Breast epithelium (tissue), 4 donors: Measurements from ENCODE around the gene FAM228B. TPM values are rescaled to one million over a fixed set of nuclear protein-coding genes. Genes with fewer than 3 reads are reported as not detected.
A peak's percentile ranks its signal among the peaks of the same experiment; 100 is the strongest.

Experiments used
- DNase-seq, 2 donors: peaks; one replicate each; pipeline ENCODE4 v3.0.0-alpha.2; 2019; ENCODE audit warnings: low spot score in 2 of 2
- H3K27ac ChIP-seq, 2 donors: fragments of 200-600 bp; sonication (generic) in 1 of 2; one replicate each; pipeline ENCODE4 v1.5.1; 2016 to 2019; ENCODE audit warnings: mild to moderate bottlenecking in 1 of 2
- H3K27me3 ChIP-seq, 2 donors: fragments of 200-600 bp; sonication (generic) in 1 of 2; one replicate each; pipeline versions ENCODE4 v1.5.1 to v1.6.0; 2017 to 2019; ENCODE audit warnings: control low read depth in 1 of 2, mild to moderate bottlenecking in 1 of 2
- H3K36me3 ChIP-seq: fragments of 200-600 bp; one replicate; pipeline ENCODE4 v1.5.1; 2019
- H3K4me1 ChIP-seq, 2 donors: fragments of 200-600 bp; sonication (generic); one replicate each; pipeline ENCODE4 v1.5.1; 2016 to 2019; ENCODE audit warnings: control low read depth in 1 of 2
- H3K4me3 ChIP-seq, 3 donors: fragments of 200-600 bp; sonication (generic); 1 replicate in 2 of 3; 2 replicates in 1 of 3; pipeline ENCODE4 v1.5.1; 2016 to 2019; ENCODE audit warnings: mild to moderate bottlenecking in 3 of 3, moderate library complexity in 2 of 3
- H3K9me3 ChIP-seq, 2 donors: fragments of 200-600 bp; sonication (generic) in 1 of 2; one replicate each; pipeline ENCODE4 v1.5.1; 2016 to 2019; ENCODE audit warnings: control low read depth in 1 of 2
- CTCF ChIP-seq, 3 donors: fragments of 450-650 bp; IDR thresholded peaks; one replicate each; pipeline ENCODE4 v1.5.1; 2016 to 2017; ENCODE audit warnings: antibody characterized with exemption in 3 of 3, mild to moderate bottlenecking in 3 of 3, moderate library complexity in 3 of 3
- POLR2A ChIP-seq: fragments of 450-650 bp; IDR thresholded peaks from one replicate; pipeline ENCODE4 v1.6.1; 2016; ENCODE audit warnings: antibody characterized with exemption, mild to moderate bottlenecking, moderate library complexity
- POLR2AphosphoS5 ChIP-seq, 3 donors: sonication (generic); formaldehyde crosslinking; IDR thresholded peaks; one replicate each; pipeline ENCODE4 v1.6.1; 2017; ENCODE audit warnings: antibody characterized with exemption in 3 of 3
- intact Hi-C: fragments of 100-400 bp; cut with DNase I; formaldehyde crosslinking; loops from one replicate; pipeline ENCODE4 v1.15.1; 2023; ENCODE audit warnings: low total_unique reads
- total RNA-seq, 3 donors: library from RNA; depleted of rRNA; stranded (reverse); fragments of >200 nt; gene quantifications; one replicate each; pipeline ENCODE4 v1.1.0, GENCODE V29; 2016

FAM228B gene
- 10 to 100 TPM; 23.7 to 46.2 (median 30.9) TPM for total RNA-seq

- Histone ChIP-seq H3K4me3 (peak within 1 kb of the TSS; percentile 63 to 87 (median 81)), H3K27me3 (no peaks in the 10 kb centered on the region), H3K27ac (peak within 1 kb of the TSS; percentile 96 to 97), H3K9me3 (no peaks in the 10 kb centered on the region), H3K4me1 (no peaks in the 10 kb centered on the region), H3K36me3 (no peaks in the 10 kb centered on the region)
- DNase-seq, result peak; percentile 81 to 87
- TF ChIP-seq CTCF (IDR thresholded peaks at IDR 0.05), result no peak
- peak; percentile 52 to 80 (median 73) for TF ChIP-seq POLR2AphosphoS5 (IDR thresholded peaks at IDR 0.05)
- intact Hi-C loops, result no loop called here
Measured at GRCh38 chr2:24123195-24123921, at the start of gene FAM228B, which contains the start of gene PFN4. Gene FAM228B, plus strand, starts transcription at chr2:24123469. Its CDS starts 893 bp downstream, at chr2:24124362. Gene PFN4, minus strand, starts transcription at chr2:24123334. Its CDS starts 799 bp downstream, at chr2:24122535.

GRCh38 chr2:24073816-24074215, 49.5 kb upstream of the FAM228B start:
- Histone ChIP-seq H3K4me3 (no peak overlapping the region), H3K27ac (no peak overlapping the region), H3K4me1 (no peaks in the 10 kb centered on the region), H3K36me3 (no peaks in the 10 kb centered on the region), H3K9me3 (no peaks in the 10 kb centered on the region), H3K27me3 (no peaks in the 10 kb centered on the region)
- no peak for DNase-seq
- no peak for TF ChIP-seq POLR2AphosphoS5 (IDR thresholded peaks at IDR 0.05)
- TF ChIP-seq CTCF (IDR thresholded peaks at IDR 0.05), result no peak
- no peak for TF ChIP-seq POLR2A
- intact Hi-C loops, result no loop called here

GRCh38 chr2:24075259-24075658, 48.0 kb upstream of the FAM228B start:
- no peaks in the 10 kb centered on the region for H3K36me3 ChIP-seq
- H3K27ac ChIP-seq, result peak overlapping the region in 1 of 2 donors; percentile 97
- no peak for DNase-seq
- peak overlapping the region; percentile 74 to 90 (median 89) for H3K4me3 ChIP-seq
- TF ChIP-seq CTCF (IDR thresholded peaks at IDR 0.05) (no peak), POLR2AphosphoS5 (IDR thresholded peaks at IDR 0.05) (no peak), POLR2A (no peak)
- intact Hi-C loops, result no loop called here
- H3K27me3 ChIP-seq, result no peaks in the 10 kb centered on the region
- H3K9me3 ChIP-seq, result no peaks in the 10 kb centered on the region
- no peaks in the 10 kb centered on the region for H3K4me1 ChIP-seq

DNA sequence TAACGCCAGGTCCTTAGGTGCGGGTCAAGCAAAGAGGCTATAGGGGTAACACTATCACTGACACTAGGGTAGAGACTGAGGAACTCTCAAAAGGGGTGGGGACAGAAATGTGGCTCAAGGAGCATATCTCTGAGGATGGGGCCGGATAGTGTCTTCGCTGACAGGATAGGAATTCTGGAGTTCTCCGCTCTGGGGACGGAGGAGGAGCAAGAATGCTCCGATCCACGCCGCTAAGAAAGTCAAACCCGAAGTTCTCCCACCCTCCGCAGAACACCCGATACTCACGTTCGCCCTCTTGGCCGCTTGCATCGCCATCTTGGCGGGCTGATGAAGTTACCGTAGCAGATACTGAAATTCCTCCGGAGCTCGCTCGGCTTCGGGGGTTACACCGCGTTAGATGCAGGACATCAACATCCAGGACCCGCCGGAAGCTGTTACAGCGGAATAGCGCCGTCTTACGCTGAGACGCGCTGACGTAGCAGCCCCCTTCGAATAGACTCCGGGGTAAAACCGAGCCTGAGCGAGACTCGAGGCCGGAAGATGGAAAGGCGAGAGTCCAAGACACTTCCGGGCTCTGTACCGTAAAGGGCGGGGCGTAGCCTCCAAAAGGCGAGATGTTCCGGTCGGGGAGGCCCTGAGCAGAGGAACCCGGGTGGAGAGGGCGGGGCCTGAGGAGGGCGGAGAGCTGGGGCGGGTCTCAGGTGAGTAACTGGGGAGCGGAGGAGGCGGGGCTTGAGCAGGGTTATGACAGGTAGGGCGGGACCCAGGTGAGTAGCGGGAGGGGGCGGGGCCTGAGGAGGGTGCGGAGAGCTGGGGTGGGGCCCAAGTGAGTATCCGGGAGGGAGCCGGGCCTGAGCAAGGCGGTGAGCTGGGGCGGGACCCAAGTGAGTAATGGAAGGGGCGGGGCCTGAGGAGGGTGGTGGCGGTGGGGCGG, 47.1 kb upstream of the FAM228B start, which contains the start of gene SF3B6:
Gene SF3B6 (minus strand): TSS at position 412 of the 934 bp plus-strand sequence. CDS start 97 bp downstream, at position 315.
- Histone ChIP-seq H3K36me3 (no peaks in the 10 kb centered on the region), H3K4me1 (no peaks in the 10 kb centered on the region), H3K9me3 (no peaks in the 10 kb centered on the region), H3K27ac (peak within 1 kb of the TSS; percentile 97 to 99), H3K4me3 (peak within 1 kb of the TSS; percentile 74 to 90 (median 89)), H3K27me3 (no peaks in the 10 kb centered on the region)
- intact Hi-C loops, result no loop called here
- DNase-seq, result peak; percentile 100
- TF ChIP-seq POLR2A, result peak; percentile 78
- peak; percentile 94 to 98 (median 95) for TF ChIP-seq POLR2AphosphoS5 (IDR thresholded peaks at IDR 0.05)
- no peak for TF ChIP-seq CTCF (IDR thresholded peaks at IDR 0.05)
